Body of pancreas (tissue), 4 donors: ENCODE data around the gene PPFIA2.

Source experiments
- POLR2A ChIP-seq, 3 donors: fragments of 450-650 bp; IDR thresholded peaks; one replicate each; pipeline ENCODE4 v1.6.1; 2016; ENCODE audit warnings: antibody characterized with exemption in 3 of 3, mild to moderate bottlenecking in 2 of 3
- TF ChIP-seq, protein P1 (sequence below), 7 experiments: fragments of 450-650 bp in 4 of 7; fragments of 200-600 bp in 3 of 7; sonication (generic) in 3 of 7; IDR thresholded peaks; one replicate each; pipeline ENCODE4 v1.5.1; 2016 to 2019; ENCODE audit warnings: antibody characterized with exemption in 7 of 7

DNA sequence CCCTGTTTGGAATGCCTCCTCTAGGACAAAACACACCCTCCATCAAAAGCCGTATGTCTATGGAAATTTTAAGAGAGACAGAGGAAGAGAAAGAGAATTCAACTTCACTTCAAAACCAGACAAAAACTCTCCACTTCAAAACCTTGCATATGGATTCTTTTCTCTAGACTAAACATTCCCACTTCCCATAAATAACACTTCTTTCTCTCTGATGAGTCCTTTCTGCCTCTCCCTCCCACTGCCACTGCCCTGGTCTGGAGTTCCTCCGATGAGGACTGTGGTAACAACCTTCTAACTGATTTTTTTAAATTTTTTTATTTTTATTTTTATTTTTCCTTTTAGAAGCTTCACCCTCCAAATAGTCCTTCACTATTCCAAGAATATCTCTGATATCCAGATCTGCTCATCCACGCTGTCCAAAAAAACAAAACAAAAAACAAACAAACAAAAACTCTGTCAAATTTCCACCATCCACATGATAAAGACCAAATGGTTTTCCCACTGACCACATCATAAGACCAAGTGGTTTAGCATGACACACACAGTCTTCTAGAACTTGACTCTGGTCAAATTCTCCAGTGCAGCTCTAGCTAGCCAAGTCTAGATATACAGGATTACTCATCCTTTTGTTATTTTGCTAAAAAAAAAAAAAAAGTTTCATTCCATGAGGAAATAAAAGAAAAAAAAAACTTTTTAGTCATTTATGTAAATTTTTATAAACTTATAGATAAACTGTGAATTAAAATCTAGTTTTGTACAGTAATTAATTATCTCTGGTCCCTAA lies 256.0 kb downstream of the PPFIA2 start:
- no peak for TF ChIP-seq POLR2A (IDR thresholded peaks at IDR 0.05)
- TF ChIP-seq, protein P1, sequence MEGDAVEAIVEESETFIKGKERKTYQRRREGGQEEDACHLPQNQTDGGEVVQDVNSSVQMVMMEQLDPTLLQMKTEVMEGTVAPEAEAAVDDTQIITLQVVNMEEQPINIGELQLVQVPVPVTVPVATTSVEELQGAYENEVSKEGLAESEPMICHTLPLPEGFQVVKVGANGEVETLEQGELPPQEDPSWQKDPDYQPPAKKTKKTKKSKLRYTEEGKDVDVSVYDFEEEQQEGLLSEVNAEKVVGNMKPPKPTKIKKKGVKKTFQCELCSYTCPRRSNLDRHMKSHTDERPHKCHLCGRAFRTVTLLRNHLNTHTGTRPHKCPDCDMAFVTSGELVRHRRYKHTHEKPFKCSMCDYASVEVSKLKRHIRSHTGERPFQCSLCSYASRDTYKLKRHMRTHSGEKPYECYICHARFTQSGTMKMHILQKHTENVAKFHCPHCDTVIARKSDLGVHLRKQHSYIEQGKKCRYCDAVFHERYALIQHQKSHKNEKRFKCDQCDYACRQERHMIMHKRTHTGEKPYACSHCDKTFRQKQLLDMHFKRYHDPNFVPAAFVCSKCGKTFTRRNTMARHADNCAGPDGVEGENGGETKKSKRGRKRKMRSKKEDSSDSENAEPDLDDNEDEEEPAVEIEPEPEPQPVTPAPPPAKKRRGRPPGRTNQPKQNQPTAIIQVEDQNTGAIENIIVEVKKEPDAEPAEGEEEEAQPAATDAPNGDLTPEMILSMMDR (IDR thresholded peaks at IDR 0.05), result no peak
